ENCODE results near the gene UPF3A.
"Not testable (repeated sequence)": the region's sequence is repeated elsewhere in the genome, so short reads cannot be mapped to it uniquely, and the experiment has no call there.

The UPF3A gene

DNA sequence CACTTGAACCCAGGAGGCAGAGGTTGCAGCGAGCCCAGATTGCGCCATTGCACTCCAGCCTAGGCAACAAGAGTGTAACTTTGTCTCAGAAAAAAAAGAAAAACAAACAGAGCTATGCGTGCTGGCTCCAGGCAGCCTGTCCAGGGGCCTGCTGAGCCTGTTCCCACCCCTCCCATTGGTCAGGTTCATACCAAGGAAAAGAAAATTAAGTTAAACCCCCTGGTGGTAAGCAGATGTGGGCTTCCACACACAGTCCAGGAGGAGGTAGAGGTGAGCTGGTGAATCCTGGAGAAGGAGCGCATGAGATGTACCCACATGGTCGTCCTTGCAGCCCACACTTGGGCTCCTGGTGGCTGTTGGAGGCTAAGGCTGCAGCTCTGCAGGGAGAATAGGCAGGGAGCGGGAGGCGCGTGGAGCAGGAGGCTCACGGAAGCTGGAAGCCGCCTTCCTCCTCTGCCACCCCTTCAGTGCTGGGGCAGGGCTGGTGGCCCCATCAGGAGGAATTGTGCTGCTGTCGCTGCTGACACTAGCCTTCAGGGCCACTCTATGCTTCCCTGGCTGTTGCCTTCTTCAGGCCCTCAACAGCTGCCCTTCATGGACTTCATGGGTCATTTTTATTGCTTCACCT, 22.4 kb downstream of the UPF3A start:
- no peak for DNase-seq (ENCODE audit: low read depth in 2 of 2)

DNA sequence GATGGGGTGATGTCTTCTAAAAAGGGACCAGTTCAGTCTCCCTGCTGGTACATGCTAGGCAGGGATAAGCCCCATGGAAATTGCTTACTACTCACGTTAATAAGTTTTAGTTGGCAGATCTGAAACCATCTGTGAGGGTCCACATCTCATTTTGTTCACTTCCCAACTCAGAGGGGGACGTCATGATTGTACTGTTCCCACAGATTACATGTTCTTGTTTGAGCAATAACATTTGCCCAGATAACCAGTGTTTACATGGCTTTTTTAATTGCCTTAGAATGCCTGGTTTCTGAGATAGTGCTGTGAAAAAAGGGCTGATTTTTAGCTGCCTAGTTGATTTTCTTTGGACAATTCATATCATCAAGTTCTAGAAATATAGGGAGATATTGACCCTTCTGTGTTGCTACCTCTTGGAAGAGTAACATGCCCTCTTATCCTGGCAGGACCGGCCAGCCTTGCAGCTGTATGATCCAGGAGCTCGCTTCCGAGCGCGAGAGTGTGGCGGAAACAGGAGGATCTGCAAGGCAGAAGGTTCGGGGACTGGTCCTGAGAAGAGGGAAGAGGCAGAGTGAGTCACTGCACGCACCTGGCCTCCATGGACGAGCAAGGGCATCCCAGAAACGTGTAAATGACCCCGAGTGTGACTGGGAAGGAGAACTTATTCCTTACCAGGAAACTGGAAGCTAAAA, 23.1 kb downstream of the UPF3A start:
- DNase-seq (ENCODE audit: low read depth in 2 of 2): no peak

DNA sequence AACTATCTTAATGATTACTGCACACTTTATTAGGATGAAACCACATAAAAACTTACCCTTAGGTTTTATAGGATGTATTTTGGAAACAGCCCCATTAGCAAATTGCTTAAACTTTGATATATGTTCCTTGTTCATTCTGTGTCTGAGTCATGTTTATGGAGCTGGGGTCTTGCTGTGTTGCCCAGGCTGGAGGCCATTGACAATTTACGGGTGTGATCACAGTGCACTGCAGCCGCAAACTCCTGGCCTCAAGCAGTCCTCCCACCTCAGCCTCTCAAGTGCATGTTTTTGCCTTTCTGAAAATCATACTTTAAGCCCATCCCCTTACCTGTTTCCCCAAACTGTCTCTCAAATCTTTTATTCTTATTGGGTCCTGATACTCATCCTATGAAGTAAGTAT, 27.7 kb downstream of the UPF3A start:
- DNase-seq (ENCODE audit: low read depth in 2 of 2): no peak

DNA sequence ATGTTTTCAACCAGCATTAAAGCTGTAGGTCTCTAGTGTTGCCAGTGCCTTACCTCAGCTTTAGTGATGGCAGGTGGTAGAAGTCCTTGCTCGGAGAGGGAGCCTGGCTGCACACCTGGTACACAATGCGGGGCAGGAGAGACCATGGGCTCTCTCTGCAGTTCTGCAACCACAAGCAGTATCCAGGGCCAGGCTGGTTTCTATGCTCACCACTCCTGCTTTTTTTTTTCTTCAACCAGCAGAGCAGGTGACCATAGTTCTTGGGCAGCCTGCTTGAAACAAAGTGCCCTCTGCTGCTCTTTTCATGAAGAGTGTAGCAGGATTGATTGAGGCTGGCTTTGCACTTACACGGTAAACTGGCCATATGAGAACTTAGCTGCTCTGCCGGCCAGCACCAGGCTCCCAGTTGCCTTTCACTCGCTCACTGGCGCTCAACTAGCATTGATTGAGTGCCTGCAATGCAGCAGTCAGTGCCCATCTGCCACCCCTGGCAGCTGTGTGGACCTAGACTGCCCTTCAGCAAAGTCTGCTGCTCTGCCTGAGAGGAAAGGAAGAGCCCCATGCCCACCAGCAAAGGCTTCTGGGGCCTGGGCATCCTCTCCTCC, 28.5 kb downstream of the UPF3A start:
- DNase-seq (ENCODE audit: low read depth in 2 of 2): no peak

DNA sequence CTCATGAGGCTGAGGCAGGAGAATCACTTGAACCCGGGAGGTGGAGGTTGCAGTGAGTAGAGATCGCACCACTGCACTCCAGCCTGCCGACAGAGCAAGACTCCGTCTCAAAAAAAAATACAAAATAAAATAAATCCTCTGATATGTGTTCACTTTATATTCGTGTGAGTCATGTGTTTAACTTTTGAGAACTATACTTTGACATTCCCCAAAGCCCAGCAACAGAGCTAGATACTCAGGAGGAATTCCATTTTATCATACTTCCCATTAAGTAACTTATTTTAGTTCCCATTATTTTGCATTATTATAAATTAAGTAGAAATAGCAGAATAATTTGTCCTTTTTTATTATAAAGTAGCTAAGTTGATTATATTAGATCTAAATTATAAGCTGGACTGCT, 29.6 kb downstream of the UPF3A start:
- no peak for DNase-seq (ENCODE audit: low read depth in 2 of 2)

DNA sequence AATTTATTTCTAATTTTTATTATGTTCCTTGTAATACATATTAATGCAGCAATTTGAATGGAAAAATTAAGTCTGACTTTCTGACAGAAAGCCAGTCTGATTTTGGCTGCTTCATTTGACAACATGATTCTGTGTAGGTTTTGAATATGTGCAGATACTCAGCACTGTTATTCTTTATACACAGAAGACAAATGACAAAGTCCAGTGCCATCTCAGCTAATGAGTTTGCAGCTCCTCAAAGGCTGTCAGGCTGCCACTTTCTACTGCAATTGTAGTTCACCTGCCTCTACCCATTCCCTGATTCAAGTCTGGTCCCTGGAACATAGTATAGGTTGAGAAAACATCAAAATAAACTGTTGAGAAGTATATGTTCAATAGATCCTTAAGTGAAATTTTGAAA, 30.0 kb downstream of the UPF3A start:
- no peak for DNase-seq (ENCODE audit: low read depth in 2 of 2)

DNA sequence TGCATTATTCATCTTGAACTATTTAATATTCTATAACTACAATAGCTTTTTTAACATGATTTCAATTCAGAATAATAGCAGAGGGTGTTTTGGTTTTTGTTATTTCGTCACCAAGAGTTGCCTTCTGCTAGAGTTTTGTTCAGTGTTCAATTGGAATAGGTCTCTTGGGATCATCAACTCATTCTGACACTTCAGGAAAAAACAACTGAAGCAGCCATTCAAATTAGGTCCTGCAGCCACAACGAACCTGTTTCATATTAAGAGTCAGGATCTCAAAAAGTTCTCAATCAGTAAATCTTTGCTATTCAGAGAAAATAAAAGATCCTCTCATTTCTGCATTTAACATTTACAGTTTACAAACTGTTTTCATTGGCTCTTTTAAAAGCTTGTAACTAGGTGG, 30.5 kb downstream of the UPF3A start:
- DNase-seq (ENCODE audit: low read depth in 2 of 2): peak; percentile 44

DNA sequence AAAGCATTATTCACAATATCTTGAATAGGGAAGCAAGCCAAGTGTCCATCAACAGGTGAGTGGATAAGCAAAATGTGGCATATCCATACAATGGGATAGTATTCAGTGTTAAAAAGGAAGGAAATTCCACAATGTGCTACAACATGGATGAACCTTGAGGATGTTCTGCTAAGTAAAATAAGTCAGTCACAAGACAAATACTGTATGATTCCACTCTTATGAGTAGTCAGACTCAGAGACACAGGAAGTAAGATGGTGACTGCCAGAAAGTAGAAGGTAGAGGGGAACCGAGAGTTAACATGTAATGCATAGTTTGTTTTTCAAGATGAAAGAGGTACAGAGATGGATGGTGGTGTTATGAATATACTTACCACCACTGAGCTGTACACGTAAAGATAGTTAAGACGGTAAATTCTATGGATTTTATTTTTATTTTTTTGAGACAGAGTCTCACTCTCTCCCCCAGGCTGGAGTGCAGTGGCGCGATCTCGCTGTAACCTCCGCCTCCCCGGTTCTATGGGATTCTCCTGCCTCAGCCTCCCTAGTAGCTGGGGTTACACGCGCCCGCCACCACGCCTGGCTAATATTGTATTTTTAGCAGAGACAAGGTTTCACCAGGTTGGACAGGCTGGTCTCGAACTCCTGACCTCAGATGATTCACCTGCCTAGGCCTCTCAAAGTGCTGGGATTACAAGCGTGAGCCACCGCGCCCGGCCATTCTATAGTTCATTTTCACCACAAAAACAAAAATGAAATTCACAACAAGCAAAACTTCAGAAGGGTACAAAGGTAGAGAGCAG, 31.9 kb downstream of the UPF3A start:
- DNase-seq (ENCODE audit: low read depth in 2 of 2): no peak

DNA sequence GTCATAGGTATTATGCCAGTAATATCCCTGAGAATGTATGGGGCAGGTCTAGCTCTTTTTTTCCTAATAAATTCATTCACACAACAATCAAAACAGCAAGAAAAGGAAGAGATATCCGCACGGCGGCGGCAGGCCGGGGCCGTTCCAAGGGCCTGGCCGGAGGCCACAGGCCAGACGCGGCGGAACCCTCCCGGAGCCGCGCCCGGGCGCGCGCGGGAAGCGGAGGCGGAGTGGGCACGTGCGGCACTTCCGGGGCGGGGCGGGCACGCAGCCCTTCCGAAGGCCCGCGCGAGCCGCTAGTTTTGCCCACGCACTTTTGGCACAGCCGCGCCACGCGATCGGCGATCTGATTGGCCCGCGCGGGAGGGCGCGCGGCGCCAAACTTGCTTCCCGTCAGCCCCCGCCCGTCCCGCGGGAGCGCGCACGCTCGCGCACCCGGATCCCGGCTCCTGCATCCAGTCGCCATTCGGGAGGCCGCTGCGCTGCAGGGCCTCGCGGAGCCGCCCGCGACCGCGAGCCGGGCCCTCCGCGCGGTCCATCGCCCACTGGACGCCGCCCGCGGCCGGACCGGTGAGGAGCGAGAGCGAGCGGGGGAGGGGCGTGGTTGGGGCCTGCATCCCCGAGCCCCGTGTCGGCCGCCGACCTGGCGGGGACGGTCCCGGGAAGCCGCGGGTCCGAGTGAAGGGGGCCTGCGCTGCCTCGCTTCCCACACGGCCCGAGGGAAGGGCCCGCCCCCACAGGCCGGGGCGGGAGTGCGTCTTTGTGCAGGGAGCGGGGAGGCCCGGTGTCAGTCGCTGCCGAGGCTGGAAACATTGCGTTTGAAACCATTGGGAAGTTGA, 32.9 kb downstream of the UPF3A start, which contains the start of gene CHAMP1:
Gene CHAMP1 (plus strand): TSS at position 430 of the 839 bp plus-strand sequence. CDS start 9,340 bp downstream, outside the sequence.
- peak; percentile 89 to 91 for DNase-seq (ENCODE audit: low read depth in 2 of 2)

DNA sequence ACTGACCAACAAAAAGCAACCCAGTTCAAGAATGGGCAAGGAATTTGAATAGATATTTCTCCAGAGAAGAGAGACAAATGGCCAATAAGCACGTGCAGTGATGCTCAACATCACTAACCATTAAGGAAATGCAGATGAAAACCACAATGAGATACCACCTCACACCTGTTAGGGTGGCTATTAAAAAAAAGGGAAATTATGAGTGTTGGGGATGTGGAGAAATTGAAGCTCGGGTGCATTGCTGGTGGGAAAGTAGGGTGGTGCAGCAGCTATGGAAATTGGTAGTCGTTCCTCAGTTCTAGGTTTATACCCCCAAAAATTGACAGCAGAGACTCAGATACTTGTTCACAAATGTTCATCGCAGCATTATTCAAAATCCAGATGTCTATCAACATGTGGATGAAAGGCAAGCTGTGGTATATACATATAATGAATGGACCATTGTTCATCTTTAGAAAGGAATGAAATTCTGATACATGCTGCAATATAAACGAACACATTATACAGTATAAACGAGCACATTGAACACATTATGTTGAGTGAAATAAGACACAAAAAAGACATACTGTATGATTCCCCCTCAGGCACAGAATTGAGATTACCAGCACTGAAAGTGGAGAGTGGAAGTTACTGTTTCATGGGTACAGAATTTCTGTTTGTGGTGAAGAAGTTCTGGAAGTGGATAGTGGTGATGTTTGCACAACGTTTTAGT, 33.8 kb downstream of the UPF3A start:
- no peak for DNase-seq (ENCODE audit: low read depth in 2 of 2)

DNA sequence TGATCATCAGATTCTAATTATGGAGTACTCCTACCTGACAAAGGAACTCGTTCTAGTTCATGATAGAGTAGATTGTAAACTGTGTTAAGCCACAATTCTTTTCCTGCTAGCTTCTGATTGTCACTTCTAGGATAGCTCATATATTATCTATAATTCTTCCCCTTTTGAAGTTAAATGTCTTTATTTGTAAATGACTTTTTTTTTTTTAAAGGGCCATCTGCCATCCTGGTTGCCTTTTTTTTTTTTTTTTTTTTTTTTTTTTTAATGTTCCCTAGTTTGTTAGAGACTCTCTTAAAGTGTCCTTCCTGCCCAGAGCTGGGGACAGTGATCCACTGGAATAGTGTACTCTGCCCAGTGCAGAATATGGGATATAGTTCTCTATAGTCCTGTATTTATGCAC, 37.2 kb downstream of the UPF3A start:
- DNase-seq (ENCODE audit: low read depth in 2 of 2): no peak

DNA sequence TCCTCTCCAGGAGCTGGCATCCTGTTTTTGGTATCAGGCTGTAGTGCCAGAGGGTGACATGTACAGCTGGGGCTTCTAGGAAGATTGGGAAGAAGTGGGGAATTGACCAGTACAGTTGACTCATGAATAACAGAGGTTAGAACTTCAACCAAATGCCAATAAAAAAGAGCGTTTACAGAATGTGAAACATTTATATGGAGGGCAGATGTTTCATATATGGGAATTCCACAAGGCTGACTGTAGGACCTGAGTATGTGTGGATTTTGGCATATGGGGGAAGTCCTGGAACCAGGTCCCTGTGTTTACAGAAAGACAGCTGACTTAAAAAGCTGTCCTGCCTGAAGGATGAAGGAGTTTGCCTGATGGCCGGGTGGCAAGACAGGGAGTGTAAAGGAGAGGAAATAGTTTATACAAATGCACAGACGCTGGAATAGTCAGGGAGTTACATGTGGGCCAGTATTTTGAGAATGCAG, 38.1 kb downstream of the UPF3A start:
- DNase-seq (ENCODE audit: low read depth in 2 of 2): peak; percentile 83 to 84

DNA sequence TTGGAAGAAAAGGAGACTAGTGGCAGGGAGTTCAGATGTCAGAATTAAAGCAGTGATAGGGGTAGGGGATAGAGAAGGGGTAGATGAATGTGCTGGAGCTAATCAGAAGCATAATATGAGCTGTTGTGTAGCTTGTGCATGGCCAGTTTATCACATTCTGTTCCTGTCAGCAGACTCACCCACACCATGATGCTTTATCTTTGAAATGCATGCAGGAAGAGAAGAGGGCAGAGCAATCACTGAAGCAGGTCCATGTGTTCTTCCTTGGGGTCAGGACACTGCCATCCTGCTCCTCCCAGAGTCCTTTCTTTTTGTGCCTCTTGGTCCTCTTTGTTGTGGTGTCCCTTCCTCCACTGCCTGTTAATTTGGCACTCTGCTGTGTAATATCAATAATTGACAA, 38.7 kb downstream of the UPF3A start:
- no peak for DNase-seq (ENCODE audit: low read depth in 2 of 2)

DNA sequence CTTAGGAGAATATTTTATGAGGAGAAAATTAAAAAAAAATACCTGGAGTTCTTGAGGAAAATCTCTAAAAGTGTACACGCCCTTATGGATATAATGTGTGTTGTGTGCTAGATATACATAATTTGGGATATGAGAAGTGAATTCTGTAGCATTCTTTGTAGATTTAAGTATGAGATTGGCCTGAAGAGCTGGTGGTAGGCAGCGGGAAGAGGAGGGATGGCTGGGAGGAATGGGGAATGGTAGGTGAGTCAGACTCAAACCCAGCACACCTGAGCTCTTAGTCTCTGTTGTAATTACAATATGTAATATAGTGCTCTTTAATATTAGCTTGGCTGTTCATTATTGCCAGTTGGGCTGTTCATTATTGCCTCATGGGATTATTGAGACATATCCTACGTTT, 39.9 kb downstream of the UPF3A start:
- no peak for DNase-seq (ENCODE audit: low read depth in 2 of 2)

DNA sequence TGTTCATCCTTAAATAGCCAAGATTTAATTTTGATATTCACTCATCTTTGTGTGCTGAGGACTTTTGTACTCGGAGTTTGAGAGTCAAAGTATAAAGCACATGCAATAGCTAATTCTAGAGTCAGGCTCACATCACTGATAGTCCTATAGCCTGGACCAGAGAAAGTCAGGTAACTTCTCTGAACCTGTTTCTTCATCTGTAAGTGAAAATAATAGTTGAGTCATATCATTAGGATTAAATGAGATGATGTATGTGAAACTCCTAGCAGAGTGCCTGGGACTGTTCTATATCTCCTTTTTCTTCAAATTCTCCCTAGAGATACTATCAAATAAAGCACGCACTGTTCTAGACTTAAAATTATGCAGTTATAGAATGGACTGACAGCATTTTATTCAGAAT, 41.9 kb downstream of the UPF3A start:
- DNase-seq (ENCODE audit: low read depth in 2 of 2): no peak

DNA sequence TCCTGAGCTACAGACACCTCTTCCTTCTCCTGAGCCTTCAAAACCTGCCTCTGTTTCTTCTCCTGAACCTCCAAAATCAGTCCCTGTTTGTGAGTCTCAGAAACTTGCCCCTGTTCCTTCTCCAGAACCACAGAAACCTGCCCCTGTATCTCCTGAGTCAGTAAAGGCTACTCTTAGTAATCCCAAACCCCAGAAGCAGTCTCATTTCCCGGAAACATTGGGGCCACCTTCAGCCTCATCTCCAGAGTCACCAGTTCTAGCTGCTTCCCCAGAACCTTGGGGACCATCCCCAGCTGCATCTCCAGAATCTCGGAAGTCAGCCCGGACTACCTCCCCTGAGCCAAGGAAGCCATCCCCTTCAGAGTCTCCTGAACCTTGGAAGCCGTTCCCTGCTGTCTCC, 42.9 kb downstream of the UPF3A start:
- DNase-seq (ENCODE audit: low read depth in 2 of 2): no peak

DNA sequence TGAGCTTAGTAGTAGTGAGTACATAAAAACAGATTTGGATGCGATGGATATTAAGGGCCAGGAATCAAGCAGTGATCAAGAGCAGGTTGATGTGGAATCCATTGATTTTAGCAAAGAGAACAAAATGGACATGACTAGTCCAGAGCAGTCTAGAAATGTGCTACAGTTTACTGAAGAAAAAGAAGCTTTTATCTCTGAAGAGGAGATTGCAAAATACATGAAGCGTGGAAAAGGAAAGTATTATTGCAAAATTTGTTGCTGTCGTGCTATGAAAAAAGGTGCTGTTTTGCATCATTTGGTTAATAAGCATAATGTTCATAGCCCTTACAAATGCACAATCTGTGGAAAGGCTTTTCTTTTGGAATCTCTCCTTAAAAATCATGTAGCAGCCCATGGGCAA, 44.3 kb downstream of the UPF3A start:
- no peak for DNase-seq (ENCODE audit: low read depth in 2 of 2)

DNA sequence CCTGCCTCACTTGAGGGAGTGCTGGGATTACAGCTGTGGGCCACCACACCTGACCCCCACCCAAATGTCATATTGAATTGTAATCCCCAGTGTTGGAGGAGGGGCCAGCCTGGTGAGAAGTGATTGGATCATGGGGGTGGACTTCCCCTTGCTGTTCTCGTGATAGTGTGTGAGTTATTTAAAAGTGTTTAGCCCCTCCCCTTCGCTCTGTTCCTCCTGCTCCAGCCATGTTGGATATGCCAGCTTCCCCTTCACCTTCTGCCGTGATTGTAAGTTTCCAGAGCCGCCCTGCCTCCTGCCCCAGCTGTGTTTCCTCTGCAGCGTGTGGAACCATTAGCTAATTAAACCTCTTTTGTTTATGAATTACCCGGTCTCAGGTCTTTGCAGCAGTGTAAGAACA, 46.6 kb downstream of the UPF3A start:
- no peak for DNase-seq (ENCODE audit: low read depth in 2 of 2)

DNA sequence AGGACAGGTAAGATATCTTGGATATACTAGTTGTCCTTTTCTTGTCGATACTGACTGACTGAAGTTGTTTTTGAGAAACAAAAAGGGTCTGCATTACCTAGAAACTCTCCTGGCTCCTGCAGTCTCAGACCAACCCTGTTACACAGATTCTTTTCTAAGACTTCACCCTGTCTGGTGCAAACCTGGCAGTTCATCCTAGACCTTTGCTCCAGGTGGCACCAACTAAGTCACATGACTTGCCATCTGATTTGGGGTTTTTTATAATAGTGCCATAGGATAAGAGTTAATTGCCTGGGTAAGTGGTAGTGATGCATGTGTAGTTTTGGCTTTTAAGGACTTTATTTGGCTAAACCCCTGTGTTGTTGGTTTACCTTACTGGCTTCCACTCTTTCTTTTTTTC, 47.2 kb downstream of the UPF3A start:
- DNase-seq (ENCODE audit: low read depth in 2 of 2): no peak

DNA sequence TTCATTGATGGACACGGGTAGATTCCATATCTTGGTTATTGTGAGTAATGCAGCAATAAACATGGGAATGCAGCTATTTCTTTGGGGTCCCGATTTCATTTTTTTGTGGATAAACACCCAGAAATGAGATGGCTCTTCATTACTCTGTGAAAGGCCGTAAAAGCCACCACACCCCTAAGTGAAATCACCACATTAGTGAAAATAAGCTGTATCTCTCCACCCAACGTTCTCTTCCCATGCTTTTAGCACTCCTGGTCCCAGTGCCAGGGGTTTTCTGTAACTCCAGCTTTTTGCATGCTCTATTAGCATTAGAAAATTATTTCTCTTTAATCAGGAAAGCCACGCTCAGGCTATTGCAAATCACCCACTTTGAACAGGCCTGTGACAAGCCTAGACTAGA, 48.7 kb downstream of the UPF3A start:
- DNase-seq (ENCODE audit: low read depth in 2 of 2): no peak

DNA sequence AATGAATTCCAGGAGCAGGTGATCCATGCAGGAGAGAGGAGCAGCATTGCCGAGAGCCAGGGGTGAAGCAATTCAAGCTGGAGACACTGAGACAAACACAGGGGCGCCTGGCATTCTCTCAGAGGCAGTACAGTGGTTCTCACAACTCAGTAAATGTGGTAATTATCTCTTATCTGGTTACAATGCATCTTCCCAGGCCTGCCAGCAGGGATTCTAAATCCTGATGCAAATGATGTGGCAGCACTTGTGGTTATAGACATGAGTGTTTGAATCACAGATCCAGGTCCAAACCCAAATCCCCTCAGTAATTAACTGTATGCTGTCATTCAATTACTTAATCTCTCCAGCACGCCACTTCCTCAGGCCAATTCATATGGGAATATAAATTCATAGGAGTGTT, 52.5 kb downstream of the UPF3A start:
- not testable (repeated sequence) for DNase-seq (ENCODE audit: low read depth in 2 of 2)
